HFF-Myc (cell line): Measurements from ENCODE around the gene TTYH1.

ENCODE experiments used
- DNase-seq: peaks from one replicate; pipeline ENCODE4 v3.0.0-alpha.2; 2011; ENCODE audit warnings: low read depth; ENCODE audit errors: extremely low read depth
- H3K4me3 ChIP-seq: replicated peaks from 2 replicates; pipeline ENCODE4 v1.5.1; 2011; ENCODE audit warnings: low read depth, mild to moderate bottlenecking, control low read depth, low read length
- CTCF ChIP-seq: IDR thresholded peaks from 2 replicates; pipeline ENCODE4 v1.5.1; 2012; ENCODE audit warnings: mild to moderate bottlenecking, low read depth, low read length, control low read depth; ENCODE audit errors: missing control alignments

TTYH1 gene

GRCh38 chr19:54400913-54401312, 14.4 kb upstream of the TTYH1 start:
- no peak overlapping the region for H3K4me3 ChIP-seq
- TF ChIP-seq CTCF: no peak
- DNase-seq: no peak

- no peak for DNase-seq
- no peak for TF ChIP-seq CTCF
- H3K4me3 ChIP-seq: no peak overlapping the region
Observed at GRCh38 chr19:54403054-54403453, 12.2 kb upstream of the TTYH1 start.

GRCh38 chr19:54405628-54406027, 9.6 kb upstream of the TTYH1 start:
- DNase-seq: no peak
- no peak for TF ChIP-seq CTCF
- no peak overlapping the region for H3K4me3 ChIP-seq

- no peak for TF ChIP-seq CTCF
- DNase-seq: no peak
- no peak overlapping the region for H3K4me3 ChIP-seq
Observed at GRCh38 chr19:54407780-54408179, 7.5 kb upstream of the TTYH1 start.

GRCh38 chr19:54408456-54409026, 6.7 kb upstream of the TTYH1 start:
- no peak for DNase-seq
- no peak overlapping the region for H3K4me3 ChIP-seq
- TF ChIP-seq CTCF: no peak

- DNase-seq: no peak
- H3K4me3 ChIP-seq: no peak overlapping the region
- TF ChIP-seq CTCF: no peak
Observed at GRCh38 chr19:54411033-54411432, 4.2 kb upstream of the TTYH1 start.

- TF ChIP-seq CTCF: no peak
- no peak for DNase-seq
- H3K4me3 ChIP-seq: no peak overlapping the region
Observed at GRCh38 chr19:54412877-54413276, 2.4 kb upstream of the TTYH1 start.
